Activated CD8-positive, alpha-beta memory T cell treated with anti-CD3 and anti-CD28 coated beads, Interleukin-2, amount 50 U/mL, for 24 hours (primary cell): ENCODE data around the gene PDZD4.

Source experiments
- DNase-seq: peaks from one replicate; pipeline ENCODE4 v3.0.0-alpha.2; 2020; ENCODE audit errors: extremely low read depth

PDZD4 gene

DNA sequence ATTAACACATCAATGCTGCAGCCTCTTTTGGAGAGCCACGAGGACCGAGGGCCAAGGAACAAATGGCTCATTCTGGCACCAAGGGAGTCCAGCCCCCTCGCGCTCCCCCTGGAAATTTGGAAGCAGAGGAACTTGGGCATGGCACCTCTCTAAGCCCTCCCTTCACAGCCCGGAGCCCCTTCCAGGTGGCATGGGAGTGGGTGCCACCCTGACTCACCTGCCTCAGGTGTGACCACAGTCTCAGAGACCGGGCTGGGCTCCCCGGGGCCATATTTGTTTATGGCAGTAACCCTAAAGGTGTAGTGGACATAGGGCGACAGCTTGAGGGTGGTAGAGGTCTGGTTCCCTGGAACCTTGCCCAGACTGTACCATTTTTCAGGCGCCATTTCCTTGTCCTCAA, 36.8 kb upstream of the PDZD4 start:
- DNase-seq, result no peak

DNA sequence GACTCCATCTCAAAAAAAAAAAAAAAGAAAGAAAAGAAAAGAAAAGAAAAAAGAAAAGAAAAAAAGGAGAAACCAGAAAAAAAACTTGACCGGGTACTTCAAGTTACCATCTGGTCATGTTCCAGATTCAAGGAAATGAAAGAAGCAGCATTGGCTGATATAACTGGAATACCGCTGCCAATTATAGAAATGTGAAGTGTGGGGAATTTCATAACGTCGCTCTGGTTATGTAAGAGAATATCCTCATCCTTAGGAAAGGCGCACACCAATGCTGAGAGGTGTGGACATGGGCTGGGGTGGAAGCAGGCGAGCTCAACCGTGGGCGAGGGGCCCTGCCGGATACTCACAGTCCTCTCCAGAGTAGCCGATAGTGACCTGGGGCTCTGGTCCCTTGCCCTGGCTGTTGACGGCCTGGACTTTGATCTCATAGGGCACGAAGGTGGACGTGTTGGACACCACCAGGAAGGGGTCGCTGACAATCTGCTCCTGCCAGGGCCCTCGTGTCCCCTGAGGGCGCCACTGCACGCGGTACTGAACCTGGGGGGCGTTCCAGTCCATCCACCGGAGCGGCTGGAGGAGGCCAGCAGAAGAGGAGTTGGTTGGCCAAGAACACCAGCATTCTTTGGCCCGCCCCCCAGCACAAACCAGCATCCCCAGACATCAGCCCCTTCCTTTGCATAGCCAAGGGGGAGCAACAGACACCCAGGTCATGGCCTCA, 36.1 kb upstream of the PDZD4 start:
- DNase-seq, result no peak

DNA sequence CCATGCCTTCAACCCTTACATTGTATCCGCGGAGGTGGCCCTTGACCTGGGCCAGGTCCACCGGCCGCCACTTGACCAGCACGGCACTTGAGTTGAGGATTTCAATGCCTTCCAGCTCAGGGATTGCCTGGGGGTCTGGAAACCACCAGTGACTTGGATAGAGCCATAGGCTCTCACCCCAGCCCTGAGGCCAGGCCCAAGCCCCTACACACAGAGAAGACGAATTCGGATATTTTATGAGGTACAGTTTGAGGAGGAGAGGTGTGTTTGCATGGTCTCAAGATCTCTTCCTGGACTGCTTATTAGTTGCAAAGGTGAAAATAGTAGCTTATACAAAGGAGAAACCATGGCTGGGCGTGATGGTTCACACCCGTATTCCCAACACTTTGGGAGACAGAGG, 35.3 kb upstream of the PDZD4 start:
- no peak for DNase-seq

DNA sequence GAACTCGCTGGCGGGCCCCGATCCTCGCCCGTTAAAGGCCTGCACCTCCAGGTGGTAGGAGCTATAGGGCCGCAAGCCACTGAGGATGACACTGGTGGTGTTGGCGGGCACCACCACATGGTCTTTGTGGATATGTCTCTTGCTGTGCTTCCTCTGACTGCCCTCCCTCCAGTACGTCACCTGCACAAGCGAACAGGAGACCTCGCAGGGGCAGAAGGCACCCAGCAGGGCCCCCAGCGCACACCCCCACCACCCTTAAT, 34.9 kb upstream of the PDZD4 start:
- DNase-seq, result no peak

DNA sequence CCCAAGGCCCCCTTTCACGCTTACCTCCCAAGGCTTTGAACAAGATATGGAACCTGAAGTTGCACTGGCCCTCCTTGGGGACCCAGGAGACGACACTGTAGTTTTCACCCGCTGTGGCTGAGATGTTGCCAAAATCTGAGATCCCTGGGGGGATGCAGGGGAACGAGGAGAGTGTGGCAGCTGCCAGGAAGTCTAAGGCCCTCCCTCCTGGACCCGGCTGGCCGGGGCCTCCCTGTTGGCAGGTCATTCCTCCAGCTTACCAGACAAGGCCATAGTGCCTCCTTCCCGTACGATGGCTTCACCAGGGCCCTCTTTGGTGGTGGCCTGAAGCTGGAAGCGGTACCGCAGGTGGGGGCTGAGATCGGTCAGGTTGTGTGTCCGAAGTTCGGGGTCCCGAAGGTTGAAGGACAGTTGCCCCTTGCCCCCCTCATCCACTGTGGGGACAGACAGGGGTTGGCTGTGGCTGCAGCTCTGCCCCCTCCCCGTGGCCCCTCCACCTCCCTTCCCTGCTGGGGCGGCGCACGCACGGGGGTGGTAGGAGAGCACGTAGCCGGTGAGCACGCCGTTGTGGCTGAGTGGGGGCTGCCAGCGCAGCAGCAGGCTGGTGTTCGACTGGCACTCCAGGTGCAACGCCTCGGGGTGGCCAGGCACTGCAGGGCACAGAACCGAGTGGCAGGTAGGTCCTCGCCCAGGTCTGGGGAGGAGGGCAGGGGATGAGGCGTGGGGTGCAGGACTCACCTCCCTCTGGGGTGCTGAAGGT, 34.4 kb upstream of the PDZD4 start:
- DNase-seq, result no peak

DNA sequence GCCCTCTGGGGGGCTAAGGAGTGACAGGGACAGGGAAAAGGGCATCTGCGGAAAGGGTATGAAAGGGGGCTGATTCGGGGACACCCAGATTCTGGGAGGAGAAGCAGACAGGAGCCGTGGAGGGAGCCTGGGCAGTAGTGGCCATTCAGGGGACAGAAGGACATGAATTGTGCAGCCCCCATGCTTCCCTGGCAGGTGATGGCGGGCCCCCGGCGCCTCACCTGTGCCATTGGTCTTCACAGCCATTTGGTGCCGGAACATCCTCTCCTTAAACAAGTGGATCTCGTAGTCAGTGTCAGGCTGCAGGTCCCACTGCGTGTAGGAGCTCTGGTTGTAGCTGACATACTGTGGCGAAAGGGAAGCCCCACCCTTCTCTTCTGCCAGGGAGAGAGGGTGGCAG, 33.8 kb upstream of the PDZD4 start:
- DNase-seq, result no peak

DNA sequence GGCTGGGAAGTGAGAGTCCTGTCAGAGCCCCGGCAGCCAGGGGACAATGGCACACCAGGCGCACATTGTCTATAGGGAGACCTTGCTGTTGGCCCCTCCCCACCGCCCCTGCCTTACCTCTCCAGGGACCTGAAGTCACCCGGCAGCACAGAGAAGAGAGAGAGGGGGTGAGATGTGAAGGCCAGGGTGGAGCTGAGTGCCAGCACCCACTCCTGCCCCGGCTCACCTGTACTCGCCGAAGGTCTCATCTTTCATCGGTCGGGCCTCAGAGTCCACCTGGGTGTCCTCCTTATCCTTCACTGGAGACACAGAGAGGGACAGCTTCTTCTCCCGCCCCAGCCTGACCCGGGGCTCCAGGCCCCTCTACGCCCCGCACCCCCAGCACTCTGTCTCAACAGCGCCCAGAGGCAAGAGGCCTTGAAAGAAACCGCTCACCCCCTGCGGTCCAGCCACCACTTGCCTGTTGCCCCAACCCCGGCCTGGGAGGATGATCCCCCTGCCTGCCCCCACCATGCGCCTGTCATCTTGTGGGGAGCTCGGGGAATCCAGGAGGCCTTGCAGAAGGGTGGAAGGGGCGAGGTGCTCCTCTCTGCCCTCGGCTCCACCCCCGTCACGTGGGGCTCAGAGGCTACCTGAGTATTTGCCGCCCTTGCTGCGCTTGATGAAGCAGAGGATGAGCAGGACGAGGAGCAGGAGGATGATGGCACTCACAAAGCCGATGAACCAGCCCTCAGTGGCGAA, 33.1 kb upstream of the PDZD4 start:
- DNase-seq, result no peak

DNA sequence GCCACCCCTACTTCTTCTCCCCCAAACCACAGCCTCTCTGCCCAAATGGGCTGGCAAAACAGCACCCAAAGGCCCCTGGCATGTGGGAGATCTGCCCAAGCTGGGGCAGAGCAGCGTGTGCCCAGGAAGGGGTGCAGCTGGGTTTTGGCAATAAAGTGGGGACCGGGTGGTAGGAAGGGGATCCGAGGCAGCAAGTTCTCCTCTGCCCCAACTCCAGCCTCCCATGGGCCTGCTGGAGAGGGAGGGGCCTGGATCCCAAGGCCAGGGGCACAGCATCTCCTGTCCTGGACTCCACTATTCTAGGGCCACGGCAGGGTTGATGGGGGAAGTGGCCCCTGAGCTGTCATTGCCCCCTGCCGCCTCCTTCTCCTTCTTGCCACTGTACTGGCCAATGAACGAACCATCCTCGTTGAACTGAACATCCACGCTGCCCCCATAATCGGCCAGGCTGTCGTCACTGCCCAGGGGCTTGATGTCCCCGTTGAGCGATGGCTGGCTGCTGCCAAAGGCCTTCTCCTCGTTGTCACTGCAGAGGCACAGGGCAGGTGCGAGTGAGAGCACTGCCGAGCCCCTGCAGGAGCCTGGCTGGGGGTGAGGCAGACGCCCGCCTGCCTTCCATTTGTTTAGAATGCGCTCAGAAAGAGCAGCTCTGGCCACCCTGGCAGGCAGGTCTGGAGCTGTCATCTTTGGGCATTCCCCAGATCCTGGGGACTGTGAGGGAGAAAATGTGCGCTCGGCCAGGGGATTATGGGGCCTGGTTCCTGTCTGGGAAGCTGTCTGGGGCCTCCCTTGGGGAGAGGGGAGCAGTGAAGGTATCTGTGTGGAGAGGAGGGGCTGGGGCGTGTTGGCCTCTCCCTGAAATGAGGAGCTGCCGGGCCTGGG, 32.3 kb upstream of the PDZD4 start:
- no peak for DNase-seq

DNA sequence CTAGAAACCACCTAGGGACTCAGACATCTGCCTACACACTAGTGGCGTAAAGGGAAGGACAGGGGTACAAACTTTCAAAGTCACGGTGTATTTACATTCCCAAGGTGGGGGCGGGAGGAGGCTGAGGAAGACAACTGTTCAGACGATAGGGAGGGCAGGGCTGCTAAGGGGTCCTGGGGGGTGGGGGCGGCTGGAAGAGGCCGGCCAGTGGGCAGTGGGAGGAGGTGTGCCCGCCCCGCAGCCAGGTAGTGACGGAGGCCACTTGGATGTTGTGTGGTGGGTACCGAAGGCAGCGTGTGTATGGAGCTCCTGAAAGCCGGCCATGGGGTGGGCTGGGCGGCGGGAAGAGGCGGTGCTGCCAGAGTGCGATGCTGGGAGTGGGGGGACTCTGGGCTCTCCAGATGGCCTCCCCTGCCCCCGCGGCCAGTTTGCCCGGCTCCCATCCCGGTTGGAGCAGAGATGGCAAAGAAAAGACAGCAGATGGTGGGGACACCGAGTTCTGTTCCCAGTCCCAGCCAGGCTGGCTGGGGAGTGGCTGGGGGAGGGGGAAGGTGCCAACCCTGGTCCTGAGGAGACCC, 31.5 kb upstream of the PDZD4 start:
- no peak for DNase-seq

DNA sequence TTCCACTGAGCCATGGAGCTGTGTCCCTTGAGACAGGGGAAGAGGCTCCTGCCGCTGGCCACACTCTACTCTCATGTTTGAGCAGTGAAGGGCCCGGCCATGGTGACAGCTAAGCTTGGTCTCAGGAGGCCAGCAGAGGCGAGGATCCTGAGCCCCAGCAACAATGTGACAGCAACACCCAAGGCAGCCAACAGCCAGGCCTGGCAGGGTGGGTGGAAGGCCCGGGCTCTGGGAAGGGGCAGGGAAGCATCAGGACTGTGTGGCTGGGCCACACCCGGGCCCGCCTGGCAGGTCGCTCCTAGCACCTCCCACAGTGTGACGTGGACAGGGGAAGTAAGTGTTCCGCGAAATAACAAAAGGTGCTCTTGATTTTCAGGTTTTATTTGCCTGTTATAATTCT, 30.8 kb upstream of the PDZD4 start:
- no peak for DNase-seq

DNA sequence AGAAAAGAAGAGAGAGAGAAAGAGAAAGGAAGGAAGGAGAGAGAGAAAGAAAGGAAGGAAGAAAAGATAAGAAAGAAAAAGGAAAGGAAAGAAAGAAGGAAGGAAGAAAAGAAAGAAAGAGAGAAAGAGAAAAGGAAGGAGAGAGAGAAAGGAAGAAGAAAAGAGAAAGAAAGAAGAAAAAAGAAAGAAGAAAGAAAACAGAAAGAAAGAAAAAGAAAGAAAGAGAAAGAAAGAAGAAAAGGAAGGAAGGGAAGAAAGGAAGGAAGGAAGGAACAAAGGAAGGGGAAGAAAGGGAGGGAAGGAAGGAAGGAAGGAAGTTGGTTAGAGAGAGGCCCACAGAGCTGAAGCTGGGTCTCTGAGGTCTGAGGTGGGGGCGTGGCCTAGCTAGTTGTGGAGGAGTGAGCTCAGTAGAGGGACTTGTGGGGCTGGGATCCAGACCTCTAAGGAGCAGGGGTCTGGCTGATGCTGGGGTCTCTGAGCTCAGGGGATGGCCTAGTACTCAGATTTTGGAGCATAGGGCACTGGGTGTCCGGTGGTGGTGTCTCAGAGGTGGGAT, 27.1 kb upstream of the PDZD4 start:
- DNase-seq, result no peak

DNA sequence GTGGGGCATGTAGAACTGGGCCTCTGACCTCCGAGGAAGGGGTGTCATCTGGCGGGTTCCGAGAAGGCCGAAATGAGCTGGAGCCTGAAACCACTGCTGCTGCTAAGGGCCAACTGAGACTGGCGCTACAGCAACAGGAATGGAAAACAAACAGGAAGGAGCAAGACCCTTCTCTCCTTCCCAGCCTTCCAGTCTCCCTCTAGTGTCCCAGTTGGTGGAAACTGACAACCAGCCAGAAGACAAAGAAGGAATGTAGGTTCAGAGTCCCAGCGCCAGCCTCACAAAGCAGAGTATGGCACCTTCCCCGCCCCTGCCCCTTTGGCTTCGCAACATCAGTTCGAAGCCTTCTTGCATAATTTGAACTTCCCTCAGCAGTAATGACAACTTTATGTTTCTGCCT, 24.4 kb upstream of the PDZD4 start:
- no peak for DNase-seq

DNA sequence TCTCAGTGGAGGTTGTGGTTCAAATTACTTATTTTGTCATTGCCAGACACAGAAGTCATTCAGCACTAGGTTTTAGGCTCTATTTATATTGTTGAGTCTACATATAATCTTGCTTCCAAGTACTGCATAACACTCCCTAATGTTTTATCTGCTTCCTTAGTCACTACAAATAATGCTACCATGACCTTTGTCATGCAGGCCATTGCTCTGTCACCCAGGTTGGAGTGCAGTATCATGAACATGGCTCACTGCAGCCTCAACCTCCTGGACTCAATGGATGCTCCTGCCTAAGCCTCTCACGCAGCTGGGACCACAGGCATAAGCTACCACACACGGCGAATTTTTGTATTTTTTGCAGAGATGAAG, 23.5 kb upstream of the PDZD4 start:
- DNase-seq, result no peak

DNA sequence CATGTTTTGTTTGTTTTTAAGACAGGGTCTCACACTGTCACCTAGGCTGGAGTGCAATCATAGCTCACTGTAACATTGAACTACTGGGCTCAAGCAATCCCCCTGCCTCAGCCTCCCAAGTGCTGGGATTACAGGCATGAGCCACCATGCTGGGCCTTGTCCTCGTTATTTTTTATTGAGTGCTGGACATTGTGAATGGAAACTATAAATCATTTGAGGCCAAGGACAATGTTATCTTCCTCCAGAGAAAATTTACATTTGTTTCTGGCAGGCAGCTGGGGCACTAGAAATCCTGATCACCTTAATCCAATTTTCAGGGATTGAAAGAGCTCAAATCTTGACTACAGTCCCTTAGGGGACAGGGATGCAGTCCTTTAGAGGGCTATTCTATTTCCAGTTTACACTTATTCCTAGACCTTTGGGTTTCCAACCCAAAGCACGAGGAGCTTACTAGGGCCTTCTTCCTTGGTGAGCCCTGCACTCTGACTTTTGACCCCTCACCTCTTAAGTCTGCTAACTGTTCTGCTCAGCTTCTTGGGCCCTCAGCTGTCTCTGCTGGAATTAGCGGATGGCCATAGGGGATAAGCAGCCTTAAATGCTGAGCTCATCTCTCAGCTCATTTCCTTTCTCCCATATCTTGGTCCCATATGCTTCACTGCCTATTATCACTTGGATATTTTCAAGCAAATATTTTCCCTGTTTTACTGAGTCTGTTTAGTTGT, 23.0 kb upstream of the PDZD4 start:
- DNase-seq, result no peak

DNA sequence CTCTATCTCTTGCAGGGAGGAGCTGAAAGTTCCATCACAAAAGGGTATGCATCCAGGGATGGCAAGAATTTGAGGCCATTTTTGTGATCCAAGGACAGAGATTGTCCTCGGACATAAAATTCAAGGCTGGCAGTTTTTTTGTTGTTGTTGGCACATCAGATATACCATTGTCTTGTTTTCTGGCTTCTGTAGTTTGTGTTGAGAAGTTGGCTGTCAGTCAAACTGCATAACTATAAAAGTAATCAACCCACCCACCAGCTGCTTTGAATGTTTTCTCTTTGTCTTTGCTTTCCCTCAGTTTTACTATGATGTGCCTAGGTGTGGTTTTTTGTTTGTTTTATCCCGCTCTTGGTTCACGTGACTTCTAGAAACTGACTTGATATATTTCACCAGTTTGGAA, 21.6 kb upstream of the PDZD4 start:
- no peak for DNase-seq

DNA sequence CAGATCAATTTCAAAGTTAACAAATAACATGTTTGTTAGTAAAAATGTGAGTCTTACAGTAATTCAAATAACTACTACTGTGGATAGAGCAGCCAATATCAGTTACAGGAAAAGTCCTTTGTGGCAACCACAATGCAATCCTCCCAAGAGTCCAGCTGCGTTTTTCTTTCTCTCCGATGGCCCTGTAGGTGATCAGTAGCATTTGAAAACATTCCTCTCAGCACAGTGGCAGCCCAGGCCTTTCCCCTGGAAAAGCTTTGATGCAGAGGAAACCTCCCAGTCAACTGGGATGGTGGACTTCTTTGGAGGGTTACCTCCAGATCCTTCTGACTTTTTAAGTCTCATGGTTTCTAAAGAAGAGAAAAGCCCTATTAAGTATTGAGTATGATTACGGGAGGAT, 18.0 kb upstream of the PDZD4 start:
- no peak for DNase-seq

DNA sequence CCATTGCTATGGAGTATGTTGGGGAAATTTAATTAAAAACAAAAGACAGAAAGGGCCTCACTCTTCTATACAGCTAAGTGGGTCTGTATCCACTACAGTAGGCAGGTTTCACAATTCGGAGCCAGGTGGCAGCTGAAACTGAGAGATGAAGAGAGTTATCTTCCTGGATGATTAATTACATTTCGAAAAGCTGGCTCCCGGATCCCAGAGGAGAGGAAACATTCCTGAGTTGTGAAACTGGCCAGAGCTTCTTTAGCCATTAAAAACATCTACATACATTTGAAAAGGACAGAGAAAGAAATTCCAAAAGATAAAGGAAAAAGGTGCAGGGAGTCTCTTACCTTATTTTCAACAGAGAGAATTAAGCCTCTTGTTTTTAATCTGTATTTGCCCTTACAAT, 15.5 kb upstream of the PDZD4 start:
- DNase-seq, result no peak

DNA sequence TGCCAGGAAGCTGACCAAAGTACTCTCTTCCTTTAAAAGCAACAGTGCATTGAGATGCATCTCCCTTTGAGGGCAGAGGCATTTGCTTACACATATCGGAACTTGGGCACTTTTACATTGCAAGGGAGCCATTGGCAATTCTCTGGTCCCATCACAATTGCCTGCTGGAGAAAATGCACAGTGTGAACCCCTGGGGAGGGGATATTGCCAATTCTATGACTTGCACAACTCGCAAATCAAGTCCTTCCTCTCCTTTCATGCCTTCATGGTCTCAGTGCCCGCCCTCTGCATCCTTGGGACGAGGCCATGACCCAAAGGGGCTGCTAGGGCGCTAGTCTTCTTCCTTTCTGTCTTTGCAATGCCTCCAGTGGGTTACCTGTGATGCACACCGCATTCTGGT, 14.9 kb upstream of the PDZD4 start:
- DNase-seq, result no peak

DNA sequence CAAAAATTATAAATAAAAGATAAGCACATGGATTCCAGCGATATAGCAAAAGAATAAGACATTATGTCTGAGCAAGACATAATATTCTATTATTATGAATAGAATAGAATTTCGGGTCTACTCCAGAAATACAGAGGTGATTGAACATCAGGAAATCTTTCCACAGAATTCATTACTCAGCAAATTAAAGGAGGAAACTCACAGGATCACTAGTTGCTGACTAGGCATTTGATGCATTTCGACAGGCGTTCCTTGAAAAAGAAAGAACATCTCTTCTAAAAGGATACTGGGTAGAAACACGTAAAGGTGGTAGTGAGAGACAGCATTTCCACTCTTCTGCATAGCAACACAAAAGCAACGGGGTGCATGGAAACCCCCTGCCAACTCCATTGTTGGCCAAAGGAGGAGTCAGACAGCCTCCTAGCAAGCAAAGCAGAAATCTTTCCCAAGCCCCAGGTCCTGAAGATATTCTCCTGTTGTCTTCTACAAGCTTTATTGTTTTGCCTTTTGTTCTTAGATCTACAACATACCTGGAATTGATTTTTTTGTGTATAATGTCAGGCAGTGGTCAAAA, 14.3 kb upstream of the PDZD4 start:
- no peak for DNase-seq

DNA sequence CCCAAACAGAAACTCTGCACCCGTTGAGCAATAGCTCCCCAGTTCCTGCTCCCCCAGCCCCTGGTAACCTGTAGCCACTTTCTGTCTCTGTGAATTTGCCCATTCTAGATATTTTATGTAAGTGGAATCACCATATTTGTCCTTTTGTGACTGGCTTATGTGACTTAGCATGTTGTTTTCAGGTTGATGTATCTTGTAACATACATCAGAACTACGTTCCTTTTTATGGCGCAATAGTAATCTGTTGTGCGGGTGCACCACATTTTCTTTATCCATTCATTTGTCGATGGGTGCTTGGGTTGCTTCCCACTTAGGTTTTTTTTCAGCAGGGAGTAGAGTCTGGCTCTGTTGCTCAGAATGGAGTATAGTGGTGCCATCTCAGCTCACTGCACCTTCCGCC, 6.6 kb upstream of the PDZD4 start:
- DNase-seq, result no peak

DNA sequence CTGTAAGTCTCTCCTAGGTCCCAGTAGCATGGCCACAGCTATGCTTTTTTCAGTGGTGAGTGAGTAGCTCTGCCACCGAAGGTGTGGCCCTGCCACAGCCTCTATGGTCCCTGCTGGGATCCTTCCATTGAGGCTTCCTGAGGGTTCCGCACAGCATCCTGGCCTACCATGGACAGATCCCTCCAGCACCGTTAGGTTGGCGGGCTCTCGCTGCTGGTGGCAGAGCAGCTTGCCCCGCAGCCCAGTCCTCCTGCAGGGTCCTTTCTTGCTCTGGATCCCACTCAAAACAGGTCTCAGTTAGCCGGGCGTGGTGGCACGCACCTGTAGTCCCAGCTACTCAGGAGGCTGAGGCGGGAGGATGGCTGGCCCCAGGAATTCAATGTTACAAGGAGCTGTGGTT, 2.4 kb upstream of the PDZD4 start:
- DNase-seq, result no peak
